ENCODE results near the gene EPHA6.

GRCh38 chr3:97350971-97351370, 536.6 kb downstream of the EPHA6 start:
- TF ChIP-seq CTCF (IDR thresholded peaks at IDR 0.05; ENCODE audit: borderline replicate concordance, extremely low read depth, low read length, poor library complexity, severe bottlenecking) (no peak), EZH2 (IDR thresholded peaks at IDR 0.05; ENCODE audit: borderline replicate concordance, low read depth, low read length, severe bottlenecking) (no peak)

All from DND-41 (cell line).